GM12878 (cell line): ENCODE results near the gene TDP2. TPM values are rescaled to one million over a fixed set of nuclear protein-coding genes. Genes with fewer than 3 reads are reported as not detected.
"Not testable (repeated sequence)": the region's sequence is repeated elsewhere in the genome, so short reads cannot be mapped to it uniquely, and the experiment has no call there.

ENCODE experiments used
- ATAC-seq: fragments of 200-7000 bp; cut with Tn5 transposase; 3 replicates; pipeline ENCODE4 v1.9.1; 2020; ENCODE audit warnings: mild to moderate bottlenecking, moderate library complexity
- BruUV-seq: library from RNA; stranded (reverse); fragments of 400-500 nt; replicated peaks from 2 replicates; lab custom pipeline; 2021; lab: Mats Ljungman, UMichigan
- CTCF ChIA-PET: fragments of 300-600 bp; sonication (Branson Sonifier 250); formaldehyde crosslinking; extraction: SDS; loops from one replicate; lab custom pipeline; 2021; ENCODE audit warnings: inconsistent platforms; lab: Yijun Ruan, JAX
- POLR2A ChIA-PET: fragments of 350-600 bp; formaldehyde crosslinking; extraction: SDS; loops from one replicate; lab custom pipeline; 2021; ENCODE audit warnings: inconsistent platforms; lab: Charles Lee
- RAD21 ChIA-PET: fragments of 300-600 bp; sonication (Branson Sonifier 250); formaldehyde crosslinking; loops from one replicate; lab custom pipeline; 2023; ENCODE audit warnings: antibody characterized with exemption; ENCODE audit not compliant: unreplicated experiment; lab: Charles Lee
- SMC1A ChIA-PET: fragments of 300-600 bp; sonication (Branson Sonifier 250); formaldehyde crosslinking; loops from one replicate; lab custom pipeline; 2023; ENCODE audit not compliant: unreplicated experiment, uncharacterized antibody; lab: Charles Lee
- DNase-seq: peaks from one replicate; pipeline ENCODE4 v3.0.0-alpha.2; 2011; ENCODE audit warnings: low read depth, low spot score
- FAIRE-seq: peaks from 3 replicates; lab custom pipeline; 2011; peaks lifted over from hg19 to GRCh38; lab: Jason Lieb, UNC
- H2AFZ ChIP-seq: 2 replicates; pipeline ENCODE4 v1.6.0; 2011; ENCODE audit warnings: low read depth, low read length, control low read depth; ENCODE audit not compliant: control insufficient read depth
- H3K27ac ChIP-seq: 2 replicates; pipeline ENCODE4 v1.5.1; 2011; ENCODE audit warnings: control low read depth; ENCODE audit not compliant: control insufficient read depth, insufficient read depth
- H3K27me3 ChIP-seq, 2 experiments: replicated peaks in 1 of 2; 2 replicates each; pipeline versions ENCODE4 v1.6.0 to v1.6.1; 2011; ENCODE audit warnings: low read length in 1 of 2; ENCODE audit not compliant: control insufficient read depth in 2 of 2, insufficient read depth in 2 of 2
- H3K36me3 ChIP-seq, 2 experiments: 2 replicates each; pipeline ENCODE4 v1.5.1; 2011; ENCODE audit warnings: low read length in 1 of 2; ENCODE audit not compliant: control insufficient read depth in 2 of 2, insufficient read depth in 2 of 2
- H3K4me1 ChIP-seq: 2 replicates; pipeline ENCODE4 v1.6.1; 2011; ENCODE audit warnings: mild to moderate bottlenecking, low read length, moderate library complexity, mixed read lengths; ENCODE audit not compliant: control insufficient read depth, insufficient read depth
- H3K4me2 ChIP-seq: 2 replicates; pipeline ENCODE4 v1.6.0; 2011; ENCODE audit warnings: control low read depth; ENCODE audit not compliant: control insufficient read depth, insufficient read depth
- H3K4me3 ChIP-seq: fragments of 200-600 bp; sonication (generic); 2 replicates; pipeline ENCODE4 v1.5.1; 2016
- H3K79me2 ChIP-seq: 2 replicates; pipeline ENCODE4 v1.6.0; 2011; ENCODE audit warnings: low read length; ENCODE audit not compliant: control insufficient read depth, insufficient read depth
- H3K9ac ChIP-seq: 2 replicates; pipeline ENCODE4 v1.8.0; 2011; ENCODE audit warnings: low read length, control low read depth, mixed read lengths; ENCODE audit not compliant: control insufficient read depth, insufficient read depth
- H3K9me3 ChIP-seq: replicated peaks from 3 replicates; pipeline ENCODE4 v1.5.1; 2011; ENCODE audit warnings: mild to moderate bottlenecking, low read length; ENCODE audit not compliant: control insufficient read depth, insufficient read depth
- H4K20me1 ChIP-seq: 2 replicates; pipeline ENCODE4 v1.6.0; 2011; ENCODE audit not compliant: control insufficient read depth, insufficient read depth
- EZH2 ChIP-seq: IDR thresholded peaks from 2 replicates; pipeline ENCODE4 v1.6.1; 2012; ENCODE audit warnings: low read depth, mild to moderate bottlenecking, control low read depth, inconsistent platforms, low read length, borderline replicate concordance; ENCODE audit not compliant: control insufficient read depth
- WGBS: methylation state at CpG from one replicate; pipeline ENCODE4 v1.1.6; 2016; ENCODE audit warnings: low lambda C conversion rate; ENCODE audit not compliant: insufficient replicate concordance, insufficient coverage; ENCODE audit errors: missing lambda C conversion rate; 5-methylcytosine and 5-hydroxymethylcytosine counted together
- in situ Hi-C: fragments of 300-500 bp; cut with MboI; formaldehyde crosslinking; loops from 9 replicates; pipeline ENCODE4 v1.14.3; 2018; ENCODE audit warnings: mixed read lengths
- intact Hi-C: fragments of 100-400 bp; cut with micrococcal nuclease; formaldehyde crosslinking; loops from one replicate; pipeline ENCODE4 v1.14.2; 2022; ENCODE audit not compliant: unreplicated experiment
- polyA plus RNA-seq, 11 experiments: library from polyadenylated mRNA; depleted of rRNA in 4 of 11; unstranded in 6 of 11; stranded (reverse) in 5 of 11; fragments of >200 nt; fragmentation: Nextera tagmentation in 4 of 11; fragmentation: Illumina TruSeq in 1 of 11; extraction: Ambion mirVana in 4 of 11; extraction: Trizol in 1 of 11; gene quantifications; 1 replicate in 1 of 11; 2 replicates in 10 of 11; pipeline versions ENCODE4 v1.2.1 to v1.2.3, GENCODE V29; 2011 to 2016; ENCODE audit warnings: inconsistent platforms in 2 of 11, missing spikeins in 2 of 11, low read depth in 1 of 11
- total RNA-seq, 4 experiments: library from RNA; depleted of rRNA in 3 of 4; stranded (reverse); fragments of >200 nt in 3 of 4; fragmentation: Illumina TruSeq in 1 of 4; extraction: Trizol in 1 of 4; gene quantifications; 2 replicates each; pipeline versions ENCODE4 v1.2.1 to v1.2.3, GENCODE V29; 2013 to 2021
- TF ChIP-seq, protein P1 (sequence below): fragments of 450-650 bp; formaldehyde crosslinking; IDR thresholded peaks from 2 replicates; pipeline ENCODE4 v1.5.0; 2022; ENCODE audit warnings: mild to moderate bottlenecking, missing genetic modification characterization
- TF ChIP-seq, protein P2 (sequence below): fragments of 450-650 bp; IDR thresholded peaks from 2 replicates; pipeline ENCODE4 v1.6.1; 2017; ENCODE audit warnings: mild to moderate bottlenecking, moderate library complexity

TDP2 gene
- total and polyA plus RNA-seq, 10 of the 15 experiments (the other 5 are each of a cell fraction or from before 2014, with no cell fraction given): 24.4 to 53.3 (median 38.8) TPM

DNA sequence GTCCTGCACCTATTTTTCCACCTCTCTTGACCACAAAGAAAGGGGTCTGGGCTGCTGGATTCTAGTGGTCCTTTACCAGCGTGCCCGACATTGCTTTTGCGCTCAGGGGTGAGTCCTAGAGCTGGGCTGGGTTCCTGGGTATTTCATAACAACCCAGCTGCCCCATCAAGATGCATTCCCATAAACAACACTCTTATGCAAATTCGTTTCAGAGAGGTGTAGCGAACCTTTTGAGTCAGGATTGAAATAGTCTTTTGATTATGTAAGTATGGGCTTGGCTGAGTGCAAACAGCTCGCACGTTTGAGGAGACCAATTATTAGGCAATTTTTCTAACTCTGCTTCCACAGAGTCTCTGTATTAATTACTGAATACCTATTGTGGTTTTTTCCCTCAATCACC lies 13.9 kb upstream of the TDP2 start (continued):
- TF ChIP-seq, protein P1, sequence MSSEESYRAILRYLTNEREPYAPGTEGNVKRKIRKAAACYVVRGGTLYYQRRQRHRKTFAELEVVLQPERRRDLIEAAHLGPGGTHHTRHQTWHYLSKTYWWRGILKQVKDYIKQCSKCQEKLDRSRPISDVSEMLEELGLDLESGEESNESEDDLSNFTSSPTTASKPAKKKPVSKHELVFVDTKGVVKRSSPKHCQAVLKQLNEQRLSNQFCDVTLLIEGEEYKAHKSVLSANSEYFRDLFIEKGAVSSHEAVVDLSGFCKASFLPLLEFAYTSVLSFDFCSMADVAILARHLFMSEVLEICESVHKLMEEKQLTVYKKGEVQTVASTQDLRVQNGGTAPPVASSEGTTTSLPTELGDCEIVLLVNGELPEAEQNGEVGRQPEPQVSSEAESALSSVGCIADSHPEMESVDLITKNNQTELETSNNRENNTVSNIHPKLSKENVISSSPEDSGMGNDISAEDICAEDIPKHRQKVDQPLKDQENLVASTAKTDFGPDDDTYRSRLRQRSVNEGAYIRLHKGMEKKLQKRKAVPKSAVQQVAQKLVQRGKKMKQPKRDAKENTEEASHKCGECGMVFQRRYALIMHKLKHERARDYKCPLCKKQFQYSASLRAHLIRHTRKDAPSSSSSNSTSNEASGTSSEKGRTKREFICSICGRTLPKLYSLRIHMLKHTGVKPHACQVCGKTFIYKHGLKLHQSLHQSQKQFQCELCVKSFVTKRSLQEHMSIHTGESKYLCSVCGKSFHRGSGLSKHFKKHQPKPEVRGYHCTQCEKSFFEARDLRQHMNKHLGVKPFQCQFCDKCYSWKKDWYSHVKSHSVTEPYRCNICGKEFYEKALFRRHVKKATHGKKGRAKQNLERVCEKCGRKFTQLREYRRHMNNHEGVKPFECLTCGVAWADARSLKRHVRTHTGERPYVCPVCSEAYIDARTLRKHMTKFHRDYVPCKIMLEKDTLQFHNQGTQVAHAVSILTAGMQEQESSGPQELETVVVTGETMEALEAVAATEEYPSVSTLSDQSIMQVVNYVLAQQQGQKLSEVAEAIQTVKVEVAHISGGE (CRISPR knock-in tag): no peak
- TF ChIP-seq EZH2: no peak
- TF ChIP-seq, protein P2, sequence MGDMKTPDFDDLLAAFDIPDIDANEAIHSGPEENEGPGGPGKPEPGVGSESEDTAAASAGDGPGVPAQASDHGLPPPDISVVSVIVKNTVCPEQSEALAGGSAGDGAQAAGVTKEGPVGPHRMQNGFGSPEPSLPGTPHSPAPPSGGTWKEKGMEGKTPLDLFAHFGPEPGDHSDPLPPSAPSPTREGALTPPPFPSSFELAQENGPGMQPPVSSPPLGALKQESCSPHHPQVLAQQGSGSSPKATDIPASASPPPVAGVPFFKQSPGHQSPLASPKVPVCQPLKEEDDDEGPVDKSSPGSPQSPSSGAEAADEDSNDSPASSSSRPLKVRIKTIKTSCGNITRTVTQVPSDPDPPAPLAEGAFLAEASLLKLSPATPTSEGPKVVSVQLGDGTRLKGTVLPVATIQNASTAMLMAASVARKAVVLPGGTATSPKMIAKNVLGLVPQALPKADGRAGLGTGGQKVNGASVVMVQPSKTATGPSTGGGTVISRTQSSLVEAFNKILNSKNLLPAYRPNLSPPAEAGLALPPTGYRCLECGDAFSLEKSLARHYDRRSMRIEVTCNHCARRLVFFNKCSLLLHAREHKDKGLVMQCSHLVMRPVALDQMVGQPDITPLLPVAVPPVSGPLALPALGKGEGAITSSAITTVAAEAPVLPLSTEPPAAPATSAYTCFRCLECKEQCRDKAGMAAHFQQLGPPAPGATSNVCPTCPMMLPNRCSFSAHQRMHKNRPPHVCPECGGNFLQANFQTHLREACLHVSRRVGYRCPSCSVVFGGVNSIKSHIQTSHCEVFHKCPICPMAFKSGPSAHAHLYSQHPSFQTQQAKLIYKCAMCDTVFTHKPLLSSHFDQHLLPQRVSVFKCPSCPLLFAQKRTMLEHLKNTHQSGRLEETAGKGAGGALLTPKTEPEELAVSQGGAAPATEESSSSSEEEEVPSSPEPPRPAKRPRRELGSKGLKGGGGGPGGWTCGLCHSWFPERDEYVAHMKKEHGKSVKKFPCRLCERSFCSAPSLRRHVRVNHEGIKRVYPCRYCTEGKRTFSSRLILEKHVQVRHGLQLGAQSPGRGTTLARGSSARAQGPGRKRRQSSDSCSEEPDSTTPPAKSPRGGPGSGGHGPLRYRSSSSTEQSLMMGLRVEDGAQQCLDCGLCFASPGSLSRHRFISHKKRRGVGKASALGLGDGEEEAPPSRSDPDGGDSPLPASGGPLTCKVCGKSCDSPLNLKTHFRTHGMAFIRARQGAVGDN: no peak

- H4K20me1 ChIP-seq, FAIRE-seq, H3K4me1 ChIP-seq, BruUV-seq, SMC1A ChIA-PET, H3K4me3 ChIP-seq, H3K27me3 ChIP-seq, in situ Hi-C loops, H3K4me2 ChIP-seq, H3K27ac ChIP-seq, intact Hi-C loops, H3K9me3 ChIP-seq, H3K9ac ChIP-seq, H3K36me3 ChIP-seq, POLR2A ChIA-PET, H3K79me2 ChIP-seq, DNase-seq, CTCF ChIA-PET, H2AFZ ChIP-seq, ATAC-seq, RAD21 ChIA-PET: not testable (repeated sequence)
- WGBS: 76% methylated on average over 11 of the region's 11 CpGs
Measured at GRCh38 chr6:24678792-24679352, 12.2 kb upstream of the TDP2 start.
